Transverse colon (tissue), 4 donors: ENCODE measurements around the gene ANXA10. TPM values are rescaled to one million over a fixed set of nuclear protein-coding genes. Genes with fewer than 3 reads are reported as not detected.
A peak's percentile ranks its signal among the peaks of the same experiment; 100 is the strongest.

ENCODE experiments used
- DNase-seq: peaks from one replicate; pipeline ENCODE4 v3.0.0-alpha.2; 2019
- H3K27ac ChIP-seq, 4 donors: fragments of 200-600 bp; sonication (generic); 2 replicates each; pipeline ENCODE4 v1.5.1; 2016 to 2018; ENCODE audit warnings: inconsistent platforms in 4 of 4
- H3K27me3 ChIP-seq: fragments of 200-600 bp; sonication (generic); 2 replicates; pipeline ENCODE4 v1.5.1; 2017; ENCODE audit warnings: inconsistent platforms
- H3K36me3 ChIP-seq, 4 donors: fragments of 200-600 bp; sonication (generic); 2 replicates each; pipeline ENCODE4 v1.5.1; 2017 to 2019; ENCODE audit warnings: inconsistent platforms in 4 of 4
- H3K4me1 ChIP-seq, 4 donors: fragments of 200-600 bp; sonication (generic); 2 replicates each; pipeline ENCODE4 v1.5.1; 2017 to 2020; ENCODE audit warnings: inconsistent platforms in 4 of 4
- H3K4me3 ChIP-seq, 4 donors: fragments of 200-600 bp; sonication (generic); 1 replicate in 1 of 4; 2 replicates in 3 of 4; pipeline versions ENCODE4 v1.5.1 to v1.6.1; 2017 to 2019; ENCODE audit warnings: inconsistent platforms in 4 of 4
- H3K9me3 ChIP-seq, 2 donors: fragments of 200-600 bp; sonication (generic); 2 replicates each; pipeline ENCODE4 v1.5.1; 2017 to 2019; ENCODE audit warnings: inconsistent platforms in 2 of 2
- CTCF ChIP-seq, 5 experiments: fragments of 200-600 bp in 3 of 5; fragments of 450-650 bp in 2 of 5; sonication (generic) in 3 of 5; IDR thresholded peaks; 1 replicate in 2 of 5; 2 replicates in 3 of 5; pipeline ENCODE4 v1.5.1; 2016 to 2017; ENCODE audit warnings: antibody characterized with exemption in 5 of 5, inconsistent platforms in 3 of 5, mild to moderate bottlenecking in 2 of 5, moderate library complexity in 1 of 5
- EP300 ChIP-seq: sonication (generic); formaldehyde crosslinking; IDR thresholded peaks from one replicate; pipeline ENCODE4 v1.6.1; 2017; ENCODE audit warnings: antibody characterized with exemption, low read depth
- POLR2A ChIP-seq: fragments of 450-650 bp; IDR thresholded peaks from one replicate; pipeline ENCODE4 v1.6.1; 2016; ENCODE audit warnings: antibody characterized with exemption, mild to moderate bottlenecking, moderate library complexity
- POLR2AphosphoS5 ChIP-seq, 3 donors: sonication (generic); formaldehyde crosslinking; IDR thresholded peaks; one replicate each; pipeline ENCODE4 v1.6.1; 2016; ENCODE audit warnings: antibody characterized with exemption in 3 of 3
- WGBS, 2 donors: methylation state at CpG; one replicate each; pipeline ENCODE4 v1.1.5; 2018; ENCODE audit warnings: low coverage in 1 of 2; 5-methylcytosine and 5-hydroxymethylcytosine counted together
- in situ Hi-C, 4 donors: fragments of 200-750 bp; cut with MboI; loops; one replicate each; pipeline versions ENCODE4 v1.15.0 to v1.15.1; 2017; ENCODE audit warnings: low sequenced_read_pairs in 3 of 4, low pct_ligation_motif_present in 1 of 4, low pct_unique_long_range_greater_than_20kb in 1 of 4
- intact Hi-C: fragments of 100-400 bp; cut with DNase I; formaldehyde crosslinking; loops from one replicate; pipeline ENCODE4 v1.15.1; 2023; ENCODE audit warnings: low total_unique reads
- total RNA-seq, 4 donors: library from RNA; depleted of rRNA; stranded (reverse); fragments of >200 nt; gene quantifications; one replicate each; pipeline ENCODE4 v1.1.0, GENCODE V29; 2016

The ANXA10 gene
- total RNA-seq, 4 donors from 2014 or later = 0.82 TPM; not detected in 3

GRCh38 chr4:168150420-168151050, 58.2 kb downstream of the ANXA10 start:
- in situ Hi-C loops = loop anchor here in 1 of 4 donors (25.0 kb wide), 1 partner anchor 1138 kb away; no protein-coding TSS in a partner anchor
- H3K27ac ChIP-seq = no peak overlapping the region
- 78 to 92% methylated on average over 5 to 6 of the region's 6 CpGs for WGBS, 2 donors
- no peak for TF ChIP-seq POLR2AphosphoS5 (IDR thresholded peaks at IDR 0.05)
- TF ChIP-seq POLR2A = no peak
- no peak for TF ChIP-seq CTCF (IDR thresholded peaks at IDR 0.05)
- no peak for TF ChIP-seq EP300
- no peaks in the 10 kb centered on the region for H3K4me1 ChIP-seq
- H3K27me3 ChIP-seq = no peaks in the 10 kb centered on the region
- no peaks in the 10 kb centered on the region for H3K36me3 ChIP-seq
- intact Hi-C loops = no loop called here
- no peak for DNase-seq
- H3K9me3 ChIP-seq = no peaks in the 10 kb centered on the region
- no peak overlapping the region for H3K4me3 ChIP-seq

- H3K27me3 ChIP-seq = no peaks in the 10 kb centered on the region
- 79 to 82% methylated on average over 3 of the region's 3 CpGs for WGBS, 2 donors
- H3K36me3 ChIP-seq = no peaks in the 10 kb centered on the region
- no peak for TF ChIP-seq EP300
- no peak for TF ChIP-seq POLR2A
- TF ChIP-seq POLR2AphosphoS5 (IDR thresholded peaks at IDR 0.05) = no peak
- no peak for TF ChIP-seq CTCF (IDR thresholded peaks at IDR 0.05)
- no peak overlapping the region for H3K4me3 ChIP-seq
- no peak for DNase-seq
- in situ Hi-C loops = loop anchor here in 1 of 4 donors (25.0 kb wide), 1 partner anchor 1139 kb away; no protein-coding TSS in a partner anchor
- H3K9me3 ChIP-seq = no peaks in the 10 kb centered on the region
- no peak overlapping the region for H3K27ac ChIP-seq
- intact Hi-C loops = no loop called here
- H3K4me1 ChIP-seq = no peaks in the 10 kb centered on the region
Observed at GRCh38 chr4:168151327-168151726, 59.0 kb downstream of the ANXA10 start.

- Histone ChIP-seq H3K36me3 (no peaks in the 10 kb centered on the region), H3K9me3 (no peaks in the 10 kb centered on the region), H3K4me1 (no peaks in the 10 kb centered on the region), H3K27me3 (no peaks in the 10 kb centered on the region), H3K4me3 (no peak overlapping the region), H3K27ac (no peak overlapping the region)
- DNase-seq = no peak
- TF ChIP-seq POLR2A (no peak), EP300 (no peak), POLR2AphosphoS5 (IDR thresholded peaks at IDR 0.05) (no peak), CTCF (IDR thresholded peaks at IDR 0.05) (no peak)
- in situ Hi-C loops = loop anchor here in 1 of 4 donors (25.0 kb wide), 1 partner anchor 1141 kb away; no protein-coding TSS in a partner anchor
- intact Hi-C loops = no loop called here
- 86 to 93% methylated on average over 1 to 8 of the region's 8 CpGs for WGBS, 2 donors
Observed at GRCh38 chr4:168152837-168153500, 60.6 kb downstream of the ANXA10 start.

GRCh38 chr4:168153596-168154440, 61.5 kb downstream of the ANXA10 start:
- H3K36me3 ChIP-seq = no peaks in the 10 kb centered on the region
- peak overlapping the region in 1 of 4 donors; percentile 23 for H3K4me3 ChIP-seq
- no peaks in the 10 kb centered on the region for H3K27me3 ChIP-seq
- H3K27ac ChIP-seq = no peak overlapping the region
- no peak for TF ChIP-seq POLR2A
- TF ChIP-seq CTCF (IDR thresholded peaks at IDR 0.05) = peak; percentile 46 to 54 (median 48)
- in situ Hi-C loops = loop anchor here in 1 of 4 donors (25.0 kb wide), 1 partner anchor 1142 kb away; no protein-coding TSS in a partner anchor
- intact Hi-C loops = no loop called here
- H3K9me3 ChIP-seq = no peaks in the 10 kb centered on the region
- H3K4me1 ChIP-seq = no peaks in the 10 kb centered on the region
- 0 to 3% methylated on average over 10 of the region's 10 CpGs for WGBS, 2 donors
- DNase-seq = peak; percentile 77
